Ureter (tissue), 1 donor: ENCODE results near the gene CLPSL1. TPM values are rescaled to one million over a fixed set of nuclear protein-coding genes. Genes with fewer than 3 reads are reported as not detected.

ENCODE experiments used
- DNase-seq: peaks from one replicate; pipeline ENCODE4 v3.0.0-alpha.2; 2020; ENCODE audit warnings: low spot score
- total RNA-seq: library from RNA; stranded (reverse); gene quantifications from one replicate; pipeline ENCODE4 v1.2.4, GENCODE V29; 2023
- donor health status: DM: yes; HTN: yes; CAD: no.

Gene CLPSL1
- total RNA-seq, 1 donor from 2014 or later: not detected

DNA sequence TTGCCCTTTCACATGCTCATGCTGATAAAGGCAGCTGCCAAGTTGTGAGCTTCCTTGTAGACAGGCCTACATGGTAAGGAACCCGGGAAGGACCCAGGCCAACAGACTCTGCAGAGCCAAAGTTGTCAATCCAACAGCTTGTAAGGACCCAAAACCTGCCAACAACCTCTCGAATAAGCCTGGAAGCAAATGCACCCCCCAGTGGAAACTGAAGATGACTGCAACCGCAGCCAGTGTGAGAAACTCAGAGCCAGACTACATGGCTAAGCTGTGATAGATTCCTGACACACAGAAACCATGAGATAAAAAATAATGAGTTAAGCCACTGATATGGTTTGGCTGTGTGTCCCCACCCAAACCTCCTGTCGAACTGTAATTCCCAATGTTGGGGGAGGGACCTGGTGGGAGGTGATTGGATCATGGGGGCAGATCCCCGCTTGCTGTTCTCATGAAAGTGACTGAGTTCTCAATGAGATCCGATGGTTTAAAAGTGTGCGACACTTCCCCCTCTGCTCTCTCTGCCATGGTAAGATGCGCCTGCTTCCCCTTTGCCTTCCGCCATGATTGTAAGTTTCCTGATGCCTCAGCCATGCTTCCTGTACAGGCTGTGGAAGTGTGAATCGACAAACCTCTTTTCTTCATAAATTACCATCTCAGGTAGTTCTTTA, 23.2 kb upstream of the CLPSL1 start:
- no peak for DNase-seq

GRCh38 chr6:35759426-35759825, 21.4 kb upstream of the CLPSL1 start:
- no peak for DNase-seq

DNA sequence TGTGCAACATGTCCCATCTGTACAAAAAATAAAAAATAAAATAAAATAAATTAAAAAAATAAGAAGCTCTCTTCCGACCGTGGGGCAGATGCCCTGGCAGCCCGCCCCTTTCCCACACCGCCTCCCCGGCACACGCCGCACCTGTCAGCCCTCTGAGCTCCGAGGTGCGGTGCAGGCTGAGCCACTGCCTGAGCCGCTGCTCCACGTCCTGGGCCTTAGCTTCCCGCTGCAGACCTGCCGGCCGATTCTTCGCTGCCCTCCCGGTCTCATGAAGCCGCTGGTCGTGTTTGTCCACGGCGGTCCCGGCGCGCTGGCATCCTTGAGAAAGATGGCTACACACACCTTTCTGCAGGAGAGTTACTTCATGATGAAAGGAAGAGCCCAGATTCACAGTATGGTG, 15.1 kb upstream of the CLPSL1 start:
- no peak for DNase-seq

DNA sequence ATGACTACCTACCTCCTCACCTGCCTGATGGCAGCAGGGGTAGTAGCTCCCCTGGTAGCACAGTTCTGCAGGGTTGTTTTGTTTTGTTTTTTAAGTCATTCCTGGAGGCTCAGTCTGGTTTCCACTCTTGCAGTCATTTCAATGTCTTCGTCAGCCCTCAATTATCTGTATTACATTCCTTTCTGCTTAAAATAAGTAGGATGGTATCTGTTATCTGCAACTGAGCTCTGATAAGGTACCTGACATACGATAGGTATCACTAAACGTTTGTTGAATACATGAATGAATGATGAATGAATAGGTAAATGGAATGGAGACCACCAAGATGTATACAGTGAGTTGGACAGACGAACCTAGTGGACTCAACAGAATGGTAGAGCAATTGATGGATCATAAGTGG, 11.6 kb upstream of the CLPSL1 start:
- no peak for DNase-seq

DNA sequence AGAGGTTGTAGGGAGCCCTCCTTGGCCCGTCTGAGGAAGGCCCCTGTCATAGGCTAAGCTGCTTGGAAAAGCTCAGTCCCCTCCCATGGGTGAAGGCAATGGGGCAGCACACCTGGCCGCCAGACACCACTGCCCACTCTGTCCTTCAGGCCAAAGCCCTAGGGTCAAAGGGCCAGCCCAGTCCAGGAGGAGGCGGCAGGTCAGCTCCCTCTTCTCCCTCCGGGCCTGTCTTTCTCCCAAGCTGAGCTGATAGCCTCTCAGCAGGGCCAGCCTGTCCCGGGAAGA, 9.5 kb upstream of the CLPSL1 start:
- no peak for DNase-seq

DNA sequence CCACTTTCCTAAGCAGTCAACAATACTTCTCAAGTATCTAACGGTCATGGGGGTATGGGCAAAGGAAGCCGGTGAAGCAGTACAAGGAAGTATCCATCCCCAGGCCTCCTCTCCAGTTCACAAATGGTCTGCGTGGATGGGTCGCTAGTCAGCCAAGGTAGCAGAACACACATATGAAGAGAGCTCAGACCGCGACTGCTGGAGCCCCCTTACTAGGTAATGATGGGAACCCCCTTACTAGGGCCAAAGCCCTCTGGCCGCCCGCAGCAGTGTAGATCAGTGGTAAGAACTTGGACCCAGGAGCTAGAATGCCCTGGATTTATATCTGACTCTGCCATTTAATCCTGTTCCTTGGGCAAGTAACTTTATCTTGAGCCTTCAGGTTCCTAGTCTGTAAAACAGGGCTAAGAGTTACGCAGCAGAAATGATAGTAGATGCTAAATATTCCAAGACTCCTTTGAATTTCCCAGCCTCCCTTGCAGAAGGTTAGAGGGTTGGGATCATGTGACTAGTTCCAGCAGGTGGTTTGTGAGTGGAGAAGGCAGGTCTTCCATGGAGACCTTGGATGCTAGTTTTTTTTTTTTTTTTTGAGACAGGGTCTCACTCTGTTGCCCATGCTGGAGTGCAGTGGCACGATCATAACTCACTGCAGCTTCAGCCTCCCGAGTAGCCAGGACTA, 6.6 kb upstream of the CLPSL1 start:
- DNase-seq: no peak

- no peak for DNase-seq
These were observed 5.8 kb upstream of the CLPSL1 start for GRCh38 chr6:35775031-35775430.

GRCh38 chr6:35776364-35777215, 4.2 kb upstream of the CLPSL1 start, which contains the start of gene CLPSL2:
CLPSL2 (plus strand) TSS chr6:35776598; CDS start chr6:35776619, 21 bp downstream.
- no peak for DNase-seq

- DNase-seq: no peak
These were observed 3.3 kb upstream of the CLPSL1 start for GRCh38 chr6:35777356-35778102.

DNA sequence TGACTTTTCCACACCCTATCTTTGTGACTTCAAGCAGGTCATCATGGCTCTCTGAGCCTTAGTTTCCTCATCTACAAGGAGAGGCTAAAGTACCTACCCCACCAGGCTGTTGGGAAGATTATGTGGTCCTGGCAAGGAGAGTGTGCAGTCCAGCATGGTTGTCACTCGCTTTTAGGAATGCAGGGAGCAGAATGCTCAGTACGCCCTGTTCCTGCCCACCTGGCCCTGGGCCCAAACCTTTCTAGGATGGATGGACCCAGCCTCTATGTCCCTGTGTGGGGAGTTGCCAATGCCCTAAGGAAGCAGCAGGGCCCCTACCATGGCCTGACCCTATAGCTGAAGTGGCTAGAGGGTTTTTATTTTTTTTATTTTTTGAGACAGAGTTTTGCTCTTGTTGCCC, 2.4 kb upstream of the CLPSL1 start:
- no peak for DNase-seq

DNA sequence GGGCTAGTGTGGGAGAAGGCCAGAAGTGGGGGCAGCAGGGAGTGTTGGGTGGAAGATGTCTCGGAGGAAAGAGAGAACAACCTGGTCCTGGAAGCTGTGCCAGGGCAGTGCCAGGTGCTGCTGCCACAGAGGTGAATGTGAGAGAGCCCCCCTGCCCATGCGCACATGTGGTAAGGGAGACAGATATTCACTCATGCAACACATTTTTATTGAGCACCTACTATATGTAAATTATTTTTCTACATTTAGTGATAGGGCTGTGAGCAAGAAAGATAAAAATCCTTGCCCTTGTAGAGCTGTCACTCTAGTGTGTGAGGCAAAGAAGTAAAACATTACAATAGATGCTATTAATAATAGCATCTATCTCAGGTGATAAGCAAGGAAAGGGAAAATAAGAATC, 471 bp downstream of the CLPSL1 start:
- no peak for DNase-seq

GRCh38 chr6:35782424-35782823, 1.6 kb downstream of the CLPSL1 start:
- DNase-seq: no peak

DNA sequence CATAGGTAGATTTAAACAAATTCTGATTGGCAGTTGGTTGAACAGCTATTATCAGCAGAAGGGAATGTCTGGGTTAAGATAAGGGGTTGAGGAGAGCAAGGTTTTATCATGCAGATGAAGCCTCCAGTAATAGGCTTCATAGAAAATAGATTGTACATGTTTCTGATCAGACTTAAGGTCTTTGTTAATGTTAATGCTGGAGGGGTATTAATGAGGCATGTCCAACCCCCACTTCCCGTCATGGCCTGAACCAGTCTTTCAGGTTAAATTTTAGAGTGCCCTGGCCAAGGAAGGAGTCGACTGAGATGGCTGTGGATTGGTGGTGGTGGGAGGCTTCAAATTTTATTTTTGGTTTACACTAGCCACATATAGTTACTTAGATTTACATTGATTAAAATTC, 3.4 kb downstream of the CLPSL1 start:
- DNase-seq: no peak

DNA sequence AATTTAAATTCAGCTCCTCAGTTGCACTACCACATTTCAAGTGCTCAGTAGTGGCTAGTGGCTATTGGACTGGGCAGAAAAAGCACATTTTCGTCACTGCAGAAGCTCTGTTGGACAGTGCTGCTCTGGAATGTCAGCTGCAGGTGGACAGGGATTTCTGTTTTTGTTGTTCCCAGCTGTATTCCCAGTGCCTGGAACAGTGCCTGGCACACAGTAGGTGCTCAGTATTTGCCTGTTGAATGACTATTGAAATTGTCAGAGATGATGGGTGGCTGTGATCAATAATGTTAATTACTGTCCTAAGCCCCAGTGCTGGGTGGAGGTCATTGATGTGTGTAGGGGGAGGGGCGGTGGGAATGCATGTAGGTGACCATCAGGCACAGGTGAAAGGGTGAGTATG, 5.5 kb downstream of the CLPSL1 start:
- DNase-seq: no peak

DNA sequence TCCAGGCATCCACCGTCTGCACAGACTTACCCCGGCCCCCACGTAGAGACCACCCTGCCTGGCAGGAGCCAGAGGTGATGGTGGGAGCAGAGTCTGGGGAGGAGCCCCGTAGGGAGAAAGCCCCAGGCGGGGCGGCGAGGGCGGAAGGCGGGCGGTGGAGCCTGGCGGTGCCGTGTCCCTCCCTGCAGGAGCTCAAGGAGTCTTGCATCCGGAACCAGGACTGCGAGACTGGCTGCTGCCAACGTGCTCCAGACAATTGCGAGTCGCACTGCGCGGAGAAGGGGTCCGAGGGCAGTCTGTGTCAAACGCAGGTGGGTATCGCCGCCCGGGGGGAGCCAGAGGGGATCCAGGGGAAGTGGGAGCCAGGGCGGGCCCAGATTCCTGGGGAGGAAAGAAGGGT, 6.0 kb downstream of the CLPSL1 start:
- no peak for DNase-seq

GRCh38 chr6:35787266-35788218, 6.7 kb downstream of the CLPSL1 start:
- DNase-seq: no peak

- DNase-seq: no peak
These were observed 7.7 kb downstream of the CLPSL1 start for GRCh38 chr6:35788423-35788982.

GRCh38 chr6:35790683-35791082, 9.9 kb downstream of the CLPSL1 start:
- DNase-seq: no peak

- no peak for DNase-seq
These were observed 14.0 kb downstream of the CLPSL1 start for GRCh38 chr6:35794536-35795452.
